H1 (cell line): ENCODE measurements around the gene GNB1L. TPM values are rescaled to one million over a fixed set of nuclear protein-coding genes. Genes with fewer than 3 reads are reported as not detected.
A peak's percentile ranks its signal among the peaks of the same experiment; 100 is the strongest.

ENCODE experiments used
- CTCF ChIA-PET: fragments of 300-600 bp; sonication (Branson Sonifier 250); formaldehyde crosslinking; loops from one replicate; lab custom pipeline; 2021; ENCODE audit not compliant: partially characterized antibody; lab: Charles Lee
- POLR2A ChIA-PET: fragments of 300-600 bp; sonication (Branson Sonifier 250); formaldehyde crosslinking; loops from one replicate; lab custom pipeline; 2021; ENCODE audit warnings: inconsistent platforms; ENCODE audit not compliant: partially characterized antibody; lab: Charles Lee
- DNase-seq, 2 experiments: peaks; one replicate each; pipeline versions ENCODE4 v3.0.0 to v3.0.0-alpha.2; 2010 to 2022; ENCODE audit warnings: low spot score in 2 of 2, low read depth in 1 of 2, mixed read lengths in 1 of 2
- FAIRE-seq: peaks from 2 replicates; lab custom pipeline; 2011; peaks lifted over from hg19 to GRCh38; lab: Jason Lieb, UNC
- H2AFZ ChIP-seq: 2 replicates; pipeline ENCODE4 v1.8.1; 2012; ENCODE audit warnings: low read length, inconsistent platforms
- H2AK5ac ChIP-seq: 2 replicates; pipeline ENCODE4 v1.6.1; 2013; ENCODE audit warnings: low read depth, low read length
- H2BK120ac ChIP-seq: replicated peaks from 2 replicates; pipeline ENCODE3; 2013; ENCODE audit warnings: low read depth, low read length, inconsistent platforms
- H2BK12ac ChIP-seq: 2 replicates; pipeline ENCODE4 v1.6.1; 2013; ENCODE audit warnings: low read depth, low read length
- H2BK15ac ChIP-seq: 2 replicates; pipeline ENCODE4 v1.6.1; 2013; ENCODE audit warnings: low read length
- H2BK20ac ChIP-seq: 2 replicates; pipeline ENCODE4 v1.6.1; 2013; ENCODE audit warnings: low read length
- H2BK5ac ChIP-seq: 2 replicates; pipeline ENCODE4 v1.6.1; 2013; ENCODE audit warnings: low read depth, low read length
- H3K14ac ChIP-seq: 2 replicates; pipeline ENCODE4 v1.6.1; 2013; ENCODE audit warnings: inconsistent platforms; ENCODE audit not compliant: insufficient read length
- H3K18ac ChIP-seq: 2 replicates; pipeline ENCODE4 v1.6.1; 2013; ENCODE audit warnings: low read length; ENCODE audit errors: extremely low read depth
- H3K23ac ChIP-seq: 2 replicates; pipeline ENCODE4 v1.6.1; 2013; ENCODE audit warnings: inconsistent platforms; ENCODE audit not compliant: insufficient read length
- H3K23me2 ChIP-seq: 2 replicates; pipeline ENCODE4 v1.6.1; 2013; ENCODE audit warnings: low read depth, low read length
- H3K27ac ChIP-seq: 2 replicates; pipeline ENCODE4 v1.6.1; 2011; ENCODE audit warnings: low read depth, low read length, inconsistent platforms
- H3K27me3 ChIP-seq, 4 experiments: replicated peaks in 1 of 4; 1 replicate in 1 of 4; 2 replicates in 3 of 4; pipeline versions ENCODE4 v1.6.1 to v1.8.1; 2011 to 2013; ENCODE audit warnings: low read length in 3 of 4, mild to moderate bottlenecking in 3 of 4, inconsistent platforms in 2 of 4, mixed read lengths in 2 of 4, moderate library complexity in 1 of 4; ENCODE audit not compliant: control insufficient read depth in 3 of 4, insufficient read depth in 3 of 4; ENCODE audit errors: extremely low read depth in 1 of 4
- H3K36me3 ChIP-seq, 4 experiments: 2 replicates each; pipeline versions ENCODE4 v1.6.1 to v1.8.1; 2011 to 2013; ENCODE audit warnings: mild to moderate bottlenecking in 4 of 4, low read length in 3 of 4, moderate library complexity in 2 of 4, control low read depth in 1 of 4, inconsistent platforms in 1 of 4; ENCODE audit not compliant: insufficient read depth in 4 of 4, control insufficient read depth in 2 of 4
- H3K4ac ChIP-seq: replicated peaks from 2 replicates; pipeline ENCODE3; 2013; ENCODE audit warnings: low read length, low read depth, mixed read lengths, inconsistent platforms; ENCODE audit not compliant: insufficient read length
- H3K4me1 ChIP-seq, 4 experiments: replicated peaks in 1 of 4; 1 replicate in 1 of 4; 2 replicates in 3 of 4; pipeline versions ENCODE4 v1.6.1 to v1.8.1; 2011 to 2013; ENCODE audit warnings: low read length in 3 of 4, inconsistent platforms in 2 of 4, mixed read lengths in 1 of 4; ENCODE audit not compliant: insufficient read depth in 4 of 4, control insufficient read depth in 3 of 4
- H3K4me2 ChIP-seq, 2 experiments: 2 replicates each; pipeline versions ENCODE4 v1.6.1 to v1.8.1; 2011 to 2013; ENCODE audit warnings: low read depth in 2 of 2, low read length in 2 of 2, control low read depth in 1 of 2, inconsistent platforms in 1 of 2, mild to moderate bottlenecking in 1 of 2; ENCODE audit not compliant: insufficient read depth in 1 of 2
- H3K4me3 ChIP-seq, 4 experiments: fragments of 200-600, 300-600 bp in 1 of 4; sonication (generic), shearing (Covaris generic), sonication (Bioruptor Twin) in 1 of 4; 2 replicates each; pipeline versions ENCODE4 v1.5.1 to v1.8.1; 2011 to 2016; ENCODE audit warnings: low read length in 4 of 4, low read depth in 3 of 4, control low read depth in 2 of 4, inconsistent platforms in 2 of 4, mild to moderate bottlenecking in 2 of 4, mixed read lengths in 1 of 4, moderate library complexity in 1 of 4; ENCODE audit not compliant: insufficient read depth in 2 of 4; ENCODE audit errors: extremely low read depth in 1 of 4
- H3K56ac ChIP-seq: replicated peaks from 2 replicates; pipeline ENCODE3; 2013; ENCODE audit warnings: low read depth, mild to moderate bottlenecking, mixed read lengths, low read length, inconsistent platforms; ENCODE audit not compliant: insufficient read length
- H3K79me1 ChIP-seq: 2 replicates; pipeline ENCODE4 v1.6.1; 2013; ENCODE audit warnings: low read depth, low read length, control low read depth
- H3K79me2 ChIP-seq, 2 experiments: 2 replicates each; pipeline versions ENCODE4 v1.6.1 to v1.8.1; 2012 to 2013; ENCODE audit warnings: low read length in 2 of 2, mild to moderate bottlenecking in 2 of 2, inconsistent platforms in 1 of 2; ENCODE audit not compliant: insufficient read depth in 2 of 2, control insufficient read depth in 1 of 2
- H3K9ac ChIP-seq, 4 experiments: replicated peaks in 1 of 4; 1 replicate in 1 of 4; 2 replicates in 3 of 4; pipeline versions ENCODE4 v1.6.1 to v1.8.1; 2011 to 2013; ENCODE audit warnings: low read depth in 3 of 4, low read length in 3 of 4, control low read depth in 2 of 4, mild to moderate bottlenecking in 2 of 4, moderate library complexity in 2 of 4, inconsistent platforms in 1 of 4; ENCODE audit errors: extremely low read depth in 1 of 4
- H3K9me3 ChIP-seq, 2 experiments: 2 replicates each; pipeline versions ENCODE4 v1.6.1 to v1.8.1; 2012 to 2013; ENCODE audit warnings: mild to moderate bottlenecking in 2 of 2, moderate library complexity in 2 of 2, control low read depth in 1 of 2, inconsistent platforms in 1 of 2, low read depth in 1 of 2, low read length in 1 of 2, mixed read lengths in 1 of 2; ENCODE audit not compliant: insufficient read depth in 2 of 2
- H4K20me1 ChIP-seq, 2 experiments: replicated peaks in 1 of 2; 2 replicates each; pipeline versions ENCODE3 to v1.8.1; 2011 to 2013; ENCODE audit warnings: inconsistent platforms in 2 of 2, low read length in 2 of 2, mild to moderate bottlenecking in 1 of 2; ENCODE audit not compliant: insufficient read depth in 2 of 2, control insufficient read depth in 1 of 2
- H4K5ac ChIP-seq: 2 replicates; pipeline ENCODE4 v1.6.1; 2013; ENCODE audit warnings: low read length, low read depth, mixed read lengths, inconsistent platforms; ENCODE audit not compliant: insufficient read length
- H4K8ac ChIP-seq: 2 replicates; pipeline ENCODE4 v1.8.0; 2013; ENCODE audit warnings: mild to moderate bottlenecking, moderate library complexity, low read length, inconsistent platforms; ENCODE audit not compliant: insufficient read depth; ENCODE audit errors: extremely low read depth
- H4K91ac ChIP-seq: replicated peaks from 2 replicates; pipeline ENCODE3; 2013; ENCODE audit warnings: low read length, mixed read lengths, inconsistent platforms; ENCODE audit not compliant: insufficient read length
- ASH2L ChIP-seq: fragments of 200-600, 300-600 bp; sonication (generic); IDR thresholded peaks from one replicate; pipeline ENCODE4 v1.7.1; 2017; ENCODE audit warnings: low read length
- CBX8 ChIP-seq: fragments of 300-800, 300-1000 bp; sonication (generic); IDR thresholded peaks from 2 replicates; pipeline ENCODE4 v1.7.1; 2016; ENCODE audit warnings: low read depth, low read length, borderline replicate concordance
- EP300 ChIP-seq, 2 experiments: IDR thresholded peaks; 1 replicate in 1 of 2; 2 replicates in 1 of 2; pipeline ENCODE4 v1.6.1; 2011 to 2012; ENCODE audit warnings: low read depth in 2 of 2, low read length in 2 of 2, mild to moderate bottlenecking in 2 of 2, borderline replicate concordance in 1 of 2, inconsistent platforms in 1 of 2, moderate library complexity in 1 of 2
- EZH2 ChIP-seq: fragments of 200-600 bp; sonication (generic); IDR thresholded peaks from 2 replicates; pipeline ENCODE4 v1.7.1; 2012; ENCODE audit warnings: low read depth, mild to moderate bottlenecking, moderate library complexity, low read length, inconsistent platforms; ENCODE audit not compliant: severe bottlenecking
- GABPA ChIP-seq: IDR thresholded peaks from 2 replicates; pipeline ENCODE4 v1.6.1; 2011; ENCODE audit warnings: mild to moderate bottlenecking, low read length, moderate library complexity, borderline replicate concordance; ENCODE audit not compliant: insufficient read depth
- KDM1A ChIP-seq: fragments of 200-600, 300-600 bp; sonication (generic); IDR thresholded peaks from 2 replicates; pipeline ENCODE4 v1.7.1; 2016; ENCODE audit warnings: mild to moderate bottlenecking, low read length, borderline replicate concordance
- KDM4A ChIP-seq: IDR thresholded peaks from one replicate; pipeline ENCODE4 v1.7.1; 2012; ENCODE audit warnings: low read depth, mild to moderate bottlenecking, moderate library complexity, low read length, inconsistent platforms; ENCODE audit not compliant: severe bottlenecking
- PHF8 ChIP-seq: fragments of 200-600 bp; sonication (generic); conservative IDR thresholded peaks from 2 replicates; pipeline ENCODE4 v1.7.1; 2012; ENCODE audit warnings: low read depth, mild to moderate bottlenecking, inconsistent platforms, low read length, moderate library complexity
- RNF2 ChIP-seq: fragments of 200-900, 300-1000 bp; sonication (generic); IDR thresholded peaks from 2 replicates; pipeline ENCODE4 v1.7.1; 2016; ENCODE audit warnings: borderline replicate concordance, low read depth, mild to moderate bottlenecking, antibody characterized with exemption, low read length; ENCODE audit not compliant: poor library complexity, severe bottlenecking; ENCODE audit errors: missing control alignments
- TBP ChIP-seq: IDR thresholded peaks from 2 replicates; pipeline ENCODE4 v1.6.1; 2011; ENCODE audit warnings: low read depth, low read length, improper control_type of control experiment
- YY1 ChIP-seq: IDR thresholded peaks from 2 replicates; pipeline ENCODE4 v1.6.1; 2011; ENCODE audit warnings: low read depth, mild to moderate bottlenecking, low read length
- ZNF274 ChIP-seq: IDR thresholded peaks from 2 replicates; pipeline ENCODE4 v1.7.0; 2012; ENCODE audit warnings: low read length, borderline replicate concordance; ENCODE audit errors: extremely low read depth
- WGBS, 2 experiments: shearing (Covaris generic) in 1 of 2; methylation state at CpG; one replicate each; pipeline versions ENCODE4 v1.1.6 to v1.1.7; 2013 to 2015; ENCODE audit warnings: low lambda C conversion rate in 2 of 2, mixed read lengths in 2 of 2, inconsistent platforms in 1 of 2, low coverage in 1 of 2, missing lambda C conversion rate in 1 of 2; ENCODE audit not compliant: insufficient replicate concordance in 2 of 2, insufficient coverage in 1 of 2, insufficient read length in 1 of 2; ENCODE audit errors: extremely low coverage in 1 of 2, missing lambda C conversion rate in 1 of 2; 5-methylcytosine and 5-hydroxymethylcytosine counted together
- polyA plus RNA-seq, 7 experiments: library from polyadenylated mRNA; depleted of rRNA in 3 of 7; stranded (reverse) in 5 of 7; unstranded in 2 of 7; fragments of >200 nt in 5 of 7; fragments of 200-250 nt in 2 of 7; gene quantifications; 1 replicate in 5 of 7; 2 replicates in 1 of 7; 4 replicates in 1 of 7; pipeline versions ENCODE4 v1.2.1 to v1.2.3, GENCODE V29; 2011 to 2013; ENCODE audit warnings: missing spikeins in 2 of 7, mixed read lengths in 2 of 7
- total RNA-seq: library from RNA; stranded (reverse); fragmentation: NEBNext Ultra II Directional; extraction: Animal tissue kit (Norgen Biotek cat#: 25700); gene quantifications from 2 replicates; pipeline ENCODE4 v1.2.1, GENCODE V29; 2021

Gene GNB1L
- total and polyA plus RNA-seq, 2 of the 8 experiments (the other 6 are each of a cell fraction or from before 2014, with no cell fraction given), result 14.0 to 15.6 TPM

DNA sequence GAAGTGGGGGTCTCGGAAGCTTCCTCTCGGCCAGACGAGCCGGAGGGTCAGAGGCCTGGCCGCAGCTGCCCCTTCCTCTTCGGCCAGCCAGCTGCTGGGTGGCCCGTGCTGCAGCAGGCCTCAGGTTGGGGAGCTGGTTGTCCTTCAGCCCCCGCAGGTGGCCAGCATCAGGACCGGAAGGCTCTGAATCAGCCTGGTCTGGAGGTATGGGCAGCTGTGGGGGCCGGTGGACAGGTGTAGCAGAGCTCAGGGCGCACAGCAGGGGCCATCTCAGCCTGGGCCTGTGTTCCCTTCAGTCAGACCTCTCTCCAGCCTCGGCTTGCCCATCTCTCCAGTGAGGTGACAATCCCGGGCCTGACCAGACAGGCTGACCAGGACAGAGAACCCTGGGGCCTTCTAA lies 107.9 kb downstream of the GNB1L start:
- no peak for DNase-seq
- H3K79me2 ChIP-seq, result no peaks in the 10 kb centered on the region
- H2BK120ac ChIP-seq, result no peak overlapping the region
- WGBS, 2 experiments, result 88% methylated on average over 13 of the region's 13 CpGs; no CpG with 5 or more reads in 1 of the 2 experiments
- H3K4me3 ChIP-seq, result no peak overlapping the region
- H3K27ac ChIP-seq, result no peak overlapping the region
- no peak overlapping the region for H2AFZ ChIP-seq
- no peaks in the 10 kb centered on the region for H3K36me3 ChIP-seq
- peaks cover 0 to 2% (median 0%) of the 10 kb centered on the region in 4 experiments; a peak in 3 of 7 replicates for H3K27me3 ChIP-seq
- H3K4me2 ChIP-seq, result no peak overlapping the region
- no peak overlapping the region for H4K8ac ChIP-seq
- no peak overlapping the region for H3K23ac ChIP-seq
- no peak overlapping the region for H2AK5ac ChIP-seq
- POLR2A ChIA-PET, result interaction anchor here (1.5 kb wide), 1 partner anchor 10 kb away, joined by 4 read pairs; no protein-coding TSS in a partner anchor
- no peak for TF ChIP-seq KDM1A
- TF ChIP-seq KDM4A, result no peak
- no peak for TF ChIP-seq ASH2L
- TF ChIP-seq YY1, result no peak
- no peak for TF ChIP-seq EZH2
- no peak for TF ChIP-seq ZNF274
- no peak for TF ChIP-seq RNF2
- no peak for TF ChIP-seq TBP
- TF ChIP-seq PHF8, result no peak
- no peak for TF ChIP-seq GABPA
- TF ChIP-seq CBX8, result no peak
- no peak for TF ChIP-seq EP300 (IDR thresholded peaks at IDR 0.05; ENCODE audit: borderline replicate concordance in 1 of 2, low read depth in 2 of 2, low read length in 2 of 2)
- CTCF ChIA-PET, result interaction anchor here (1.0 to 16.5 kb wide), 15 partner anchors 8 to 195 kb away, joined by 3 to 168 read pairs (median 4); partner anchors contain the start of genes COMT, GP1BB and TXNRD2
- H2BK12ac ChIP-seq, result peak overlapping the region; percentile 60; the same call in 1 of the 2 replicates
- H3K18ac ChIP-seq, result no peak overlapping the region
- H3K9me3 ChIP-seq, result no peaks in the 10 kb centered on the region
- H4K91ac ChIP-seq, result no peak overlapping the region
- no peaks in the 10 kb centered on the region for H3K79me1 ChIP-seq
- H3K4me1 ChIP-seq, result peaks cover 0 to 10% (median 2%) of the 10 kb centered on the region in 4 experiments; a peak in 2 of 7 replicates
- no peaks in the 10 kb centered on the region for H4K20me1 ChIP-seq
- no peaks in the 10 kb centered on the region; the same call in 1 of the 2 replicates for H3K23me2 ChIP-seq
- H2BK5ac ChIP-seq, result peak overlapping the region; percentile 71; the same call in 1 of the 2 replicates
- no peak overlapping the region for H3K4ac ChIP-seq
- no peak overlapping the region for H3K56ac ChIP-seq
- no peak overlapping the region for H2BK15ac ChIP-seq
- no peak overlapping the region for H2BK20ac ChIP-seq
- no peak overlapping the region for H4K5ac ChIP-seq
- FAIRE-seq, result no peak
- no peak overlapping the region for H3K14ac ChIP-seq
- H3K9ac ChIP-seq, result no peak overlapping the region
